K562 (cell line): Measurements from ENCODE around the gene ARHGAP9. TPM values are rescaled to one million over a fixed set of nuclear protein-coding genes. Genes with fewer than 3 reads are reported as not detected.

ENCODE experiments used
- CBFA2T2 ChIP-seq: fragments of 450-650 bp; conservative IDR thresholded peaks from 2 replicates; pipeline ENCODE4 v1.6.1; 2017; ENCODE audit warnings: mild to moderate bottlenecking
- CBX3 ChIP-seq, 2 experiments: IDR thresholded peaks; 1 replicate in 1 of 2; 2 replicates in 1 of 2; pipeline ENCODE4 v1.6.1; 2012; ENCODE audit warnings: inconsistent platforms in 2 of 2, low read length in 2 of 2, borderline replicate concordance in 1 of 2, control low read depth in 1 of 2
- DNMT1 ChIP-seq: fragments of 450-650 bp; IDR thresholded peaks from 2 replicates; pipeline ENCODE4 v1.6.1; 2016; ENCODE audit warnings: antibody characterized with exemption, mild to moderate bottlenecking
- KDM1A ChIP-seq, 2 experiments: fragments of 450-650 bp; IDR thresholded peaks; 2 replicates each; pipeline ENCODE4 v1.6.1; 2016; ENCODE audit warnings: mild to moderate bottlenecking in 2 of 2
- MED1 ChIP-seq: sonication (generic); formaldehyde crosslinking; IDR thresholded peaks from 2 replicates; pipeline ENCODE4 v1.8.1; 2023; ENCODE audit warnings: missing genetic modification reagents, borderline replicate concordance
- NCOA6 ChIP-seq: fragments of 450-650 bp; IDR thresholded peaks from 2 replicates; pipeline ENCODE4 v1.6.1; 2017; ENCODE audit warnings: mild to moderate bottlenecking
- SLC30A9 ChIP-seq: fragments of 250-450 bp; sonication (Bioruptor Pico); IDR thresholded peaks from 2 replicates; pipeline ENCODE4 v1.8.0; 2022; ENCODE audit warnings: mild to moderate bottlenecking, moderate library complexity
- ZNF431 ChIP-seq: sonication (generic); formaldehyde crosslinking; IDR thresholded peaks from 2 replicates; pipeline ENCODE4 v1.8.0; 2022; ENCODE audit warnings: mild to moderate bottlenecking, missing genetic modification reagents
- polyA plus RNA-seq, 8 experiments: library from polyadenylated mRNA; depleted of rRNA in 4 of 8; stranded (reverse) in 5 of 8; unstranded in 3 of 8; fragments of >200 nt; fragmentation: Nextera tagmentation in 2 of 8; fragmentation: Illumina TruSeq in 1 of 8; extraction: Ambion mirVana in 2 of 8; extraction: Trizol in 1 of 8; gene quantifications; 2 replicates each; pipeline versions ENCODE4 v1.2.1 to v1.2.3, GENCODE V29; 2011 to 2014; ENCODE audit warnings: inconsistent platforms in 1 of 8, missing spikeins in 1 of 8
- total RNA-seq, 7 experiments: library from RNA; depleted of rRNA in 6 of 7; stranded (reverse); fragments of >200 nt in 6 of 7; fragmentation: Illumina TruSeq in 2 of 7; extraction: Trizol in 2 of 7; gene quantifications; 2 replicates each; pipeline versions ENCODE4 v1.2.1 to v1.2.3, GENCODE V29; 2011 to 2021; ENCODE audit warnings: low replicate concordance in 1 of 7
- TF ChIP-seq, protein P1 (sequence below), 3 experiments: fragments of 200-800 bp in 1 of 3; fragments of 250-450 bp in 1 of 3; fragments of 450-650 bp in 1 of 3; sonication (Bioruptor Pico) in 1 of 3; sonication (Bioruptor generic) in 1 of 3; formaldehyde crosslinking in 1 of 3; IDR thresholded peaks; 2 replicates each; pipeline versions ENCODE4 v1.6.1 to v1.8.0; 2016 to 2022; ENCODE audit warnings: mild to moderate bottlenecking in 2 of 3, missing genetic modification characterization in 2 of 3, missing compliant biosample characterization in 1 of 3, moderate library complexity in 1 of 3
- TF ChIP-seq, protein P2 (sequence below): sonication (generic); formaldehyde crosslinking; IDR thresholded peaks from 2 replicates; pipeline ENCODE4 v1.8.1; 2023; ENCODE audit warnings: mild to moderate bottlenecking, missing genetic modification reagents, moderate library complexity
- TF ChIP-seq, protein P3 (sequence below): sonication (generic); formaldehyde crosslinking; IDR thresholded peaks from 2 replicates; pipeline ENCODE4 v1.8.0; 2022; ENCODE audit warnings: mild to moderate bottlenecking, missing genetic modification reagents
- TF ChIP-seq, protein P4 (sequence below): fragments of 200-400 bp; formaldehyde crosslinking; IDR thresholded peaks from 2 replicates; pipeline ENCODE4 v1.6.1; 2017; ENCODE audit warnings: mild to moderate bottlenecking, low read depth, low read length, moderate library complexity
- TF ChIP-seq, protein P5 (sequence below): fragments of 450-650 bp; IDR thresholded peaks from 2 replicates; pipeline ENCODE4 v1.6.1; 2018; ENCODE audit not compliant: partially characterized antibody

ARHGAP9 gene
- total and polyA plus RNA-seq, 9 of the 15 experiments (the other 6 are each of a cell fraction or from before 2014, with no cell fraction given), result 1.5 to 10.2 (median 5.1) TPM

DNA sequence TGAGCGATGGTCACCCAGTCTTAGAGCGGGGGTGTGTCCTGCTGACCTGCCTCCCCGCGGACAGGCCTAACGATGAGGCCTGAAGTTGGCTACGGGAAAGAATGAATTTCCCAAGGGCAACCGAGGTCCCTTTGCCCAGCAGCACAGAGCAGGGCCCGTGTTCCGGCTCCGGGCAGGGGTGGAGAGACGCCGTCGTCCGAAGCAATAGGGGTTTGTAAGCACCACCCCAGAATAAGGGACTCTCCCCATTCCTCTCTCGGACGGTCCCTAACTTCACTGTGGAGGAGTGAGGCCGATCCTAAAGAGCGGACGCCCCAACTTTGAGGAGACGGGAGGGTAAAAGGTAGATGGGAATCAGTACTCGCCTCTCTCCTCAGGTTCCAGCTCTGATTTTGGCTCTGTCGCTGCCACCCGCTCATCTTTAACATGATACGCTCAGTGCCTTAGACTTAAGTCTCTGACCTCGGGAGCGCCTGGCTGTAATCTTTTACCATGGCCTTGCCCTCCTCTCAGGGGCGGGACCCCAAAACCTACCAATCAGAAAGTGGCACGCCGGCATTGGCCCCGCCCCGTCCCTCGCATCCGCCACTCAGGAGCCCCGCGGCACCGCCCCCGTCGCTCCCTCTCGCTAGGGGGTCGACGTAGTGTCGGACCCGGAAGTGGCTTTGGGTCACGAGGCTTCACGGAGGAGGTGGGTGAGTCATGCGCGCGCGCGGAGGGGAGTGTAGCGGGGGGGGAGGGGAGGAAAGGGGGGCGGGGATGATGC lies 40.6 kb upstream of the ARHGAP9 start, which contains the start of gene DDIT3 (continued):
- TF ChIP-seq, protein P1, sequence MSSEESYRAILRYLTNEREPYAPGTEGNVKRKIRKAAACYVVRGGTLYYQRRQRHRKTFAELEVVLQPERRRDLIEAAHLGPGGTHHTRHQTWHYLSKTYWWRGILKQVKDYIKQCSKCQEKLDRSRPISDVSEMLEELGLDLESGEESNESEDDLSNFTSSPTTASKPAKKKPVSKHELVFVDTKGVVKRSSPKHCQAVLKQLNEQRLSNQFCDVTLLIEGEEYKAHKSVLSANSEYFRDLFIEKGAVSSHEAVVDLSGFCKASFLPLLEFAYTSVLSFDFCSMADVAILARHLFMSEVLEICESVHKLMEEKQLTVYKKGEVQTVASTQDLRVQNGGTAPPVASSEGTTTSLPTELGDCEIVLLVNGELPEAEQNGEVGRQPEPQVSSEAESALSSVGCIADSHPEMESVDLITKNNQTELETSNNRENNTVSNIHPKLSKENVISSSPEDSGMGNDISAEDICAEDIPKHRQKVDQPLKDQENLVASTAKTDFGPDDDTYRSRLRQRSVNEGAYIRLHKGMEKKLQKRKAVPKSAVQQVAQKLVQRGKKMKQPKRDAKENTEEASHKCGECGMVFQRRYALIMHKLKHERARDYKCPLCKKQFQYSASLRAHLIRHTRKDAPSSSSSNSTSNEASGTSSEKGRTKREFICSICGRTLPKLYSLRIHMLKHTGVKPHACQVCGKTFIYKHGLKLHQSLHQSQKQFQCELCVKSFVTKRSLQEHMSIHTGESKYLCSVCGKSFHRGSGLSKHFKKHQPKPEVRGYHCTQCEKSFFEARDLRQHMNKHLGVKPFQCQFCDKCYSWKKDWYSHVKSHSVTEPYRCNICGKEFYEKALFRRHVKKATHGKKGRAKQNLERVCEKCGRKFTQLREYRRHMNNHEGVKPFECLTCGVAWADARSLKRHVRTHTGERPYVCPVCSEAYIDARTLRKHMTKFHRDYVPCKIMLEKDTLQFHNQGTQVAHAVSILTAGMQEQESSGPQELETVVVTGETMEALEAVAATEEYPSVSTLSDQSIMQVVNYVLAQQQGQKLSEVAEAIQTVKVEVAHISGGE (CRISPR knock-in tag; IDR thresholded peaks at IDR 0.05), result peak in 1 of 3 experiments; percentile 70; a peak in 2 of 6 replicates
- no peak; a peak in 1 of 3 replicates for TF ChIP-seq CBX3 (IDR thresholded peaks at IDR 0.05; ENCODE audit: borderline replicate concordance in 1 of 2, low read length in 2 of 2)
- no peak for TF ChIP-seq SLC30A9 (CRISPR knock-in tag)
- peak; percentile 90; the same call in 1 of the 2 replicates for TF ChIP-seq MED1 (CRISPR knock-in tag)
- TF ChIP-seq NCOA6, result no peak
- TF ChIP-seq, protein P2, sequence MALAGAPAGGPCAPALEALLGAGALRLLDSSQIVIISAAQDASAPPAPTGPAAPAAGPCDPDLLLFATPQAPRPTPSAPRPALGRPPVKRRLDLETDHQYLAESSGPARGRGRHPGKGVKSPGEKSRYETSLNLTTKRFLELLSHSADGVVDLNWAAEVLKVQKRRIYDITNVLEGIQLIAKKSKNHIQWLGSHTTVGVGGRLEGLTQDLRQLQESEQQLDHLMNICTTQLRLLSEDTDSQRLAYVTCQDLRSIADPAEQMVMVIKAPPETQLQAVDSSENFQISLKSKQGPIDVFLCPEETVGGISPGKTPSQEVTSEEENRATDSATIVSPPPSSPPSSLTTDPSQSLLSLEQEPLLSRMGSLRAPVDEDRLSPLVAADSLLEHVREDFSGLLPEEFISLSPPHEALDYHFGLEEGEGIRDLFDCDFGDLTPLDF (CRISPR knock-in tag), result peak; percentile 85
- TF ChIP-seq, protein P3, sequence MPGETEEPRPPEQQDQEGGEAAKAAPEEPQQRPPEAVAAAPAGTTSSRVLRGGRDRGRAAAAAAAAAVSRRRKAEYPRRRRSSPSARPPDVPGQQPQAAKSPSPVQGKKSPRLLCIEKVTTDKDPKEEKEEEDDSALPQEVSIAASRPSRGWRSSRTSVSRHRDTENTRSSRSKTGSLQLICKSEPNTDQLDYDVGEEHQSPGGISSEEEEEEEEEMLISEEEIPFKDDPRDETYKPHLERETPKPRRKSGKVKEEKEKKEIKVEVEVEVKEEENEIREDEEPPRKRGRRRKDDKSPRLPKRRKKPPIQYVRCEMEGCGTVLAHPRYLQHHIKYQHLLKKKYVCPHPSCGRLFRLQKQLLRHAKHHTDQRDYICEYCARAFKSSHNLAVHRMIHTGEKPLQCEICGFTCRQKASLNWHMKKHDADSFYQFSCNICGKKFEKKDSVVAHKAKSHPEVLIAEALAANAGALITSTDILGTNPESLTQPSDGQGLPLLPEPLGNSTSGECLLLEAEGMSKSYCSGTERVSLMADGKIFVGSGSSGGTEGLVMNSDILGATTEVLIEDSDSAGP (CRISPR knock-in tag), result no peak
- 0 out of 2 replicates have a peak, but pooled peaks have one; percentile 51 for TF ChIP-seq DNMT1
- no peak; the same call in 1 of the 2 replicates for TF ChIP-seq CBFA2T2
- no peak for TF ChIP-seq ZNF431
- TF ChIP-seq, protein P4, sequence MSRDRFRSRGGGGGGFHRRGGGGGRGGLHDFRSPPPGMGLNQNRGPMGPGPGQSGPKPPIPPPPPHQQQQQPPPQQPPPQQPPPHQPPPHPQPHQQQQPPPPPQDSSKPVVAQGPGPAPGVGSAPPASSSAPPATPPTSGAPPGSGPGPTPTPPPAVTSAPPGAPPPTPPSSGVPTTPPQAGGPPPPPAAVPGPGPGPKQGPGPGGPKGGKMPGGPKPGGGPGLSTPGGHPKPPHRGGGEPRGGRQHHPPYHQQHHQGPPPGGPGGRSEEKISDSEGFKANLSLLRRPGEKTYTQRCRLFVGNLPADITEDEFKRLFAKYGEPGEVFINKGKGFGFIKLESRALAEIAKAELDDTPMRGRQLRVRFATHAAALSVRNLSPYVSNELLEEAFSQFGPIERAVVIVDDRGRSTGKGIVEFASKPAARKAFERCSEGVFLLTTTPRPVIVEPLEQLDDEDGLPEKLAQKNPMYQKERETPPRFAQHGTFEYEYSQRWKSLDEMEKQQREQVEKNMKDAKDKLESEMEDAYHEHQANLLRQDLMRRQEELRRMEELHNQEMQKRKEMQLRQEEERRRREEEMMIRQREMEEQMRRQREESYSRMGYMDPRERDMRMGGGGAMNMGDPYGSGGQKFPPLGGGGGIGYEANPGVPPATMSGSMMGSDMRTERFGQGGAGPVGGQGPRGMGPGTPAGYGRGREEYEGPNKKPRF, result no peak
- TF ChIP-seq, protein P5, sequence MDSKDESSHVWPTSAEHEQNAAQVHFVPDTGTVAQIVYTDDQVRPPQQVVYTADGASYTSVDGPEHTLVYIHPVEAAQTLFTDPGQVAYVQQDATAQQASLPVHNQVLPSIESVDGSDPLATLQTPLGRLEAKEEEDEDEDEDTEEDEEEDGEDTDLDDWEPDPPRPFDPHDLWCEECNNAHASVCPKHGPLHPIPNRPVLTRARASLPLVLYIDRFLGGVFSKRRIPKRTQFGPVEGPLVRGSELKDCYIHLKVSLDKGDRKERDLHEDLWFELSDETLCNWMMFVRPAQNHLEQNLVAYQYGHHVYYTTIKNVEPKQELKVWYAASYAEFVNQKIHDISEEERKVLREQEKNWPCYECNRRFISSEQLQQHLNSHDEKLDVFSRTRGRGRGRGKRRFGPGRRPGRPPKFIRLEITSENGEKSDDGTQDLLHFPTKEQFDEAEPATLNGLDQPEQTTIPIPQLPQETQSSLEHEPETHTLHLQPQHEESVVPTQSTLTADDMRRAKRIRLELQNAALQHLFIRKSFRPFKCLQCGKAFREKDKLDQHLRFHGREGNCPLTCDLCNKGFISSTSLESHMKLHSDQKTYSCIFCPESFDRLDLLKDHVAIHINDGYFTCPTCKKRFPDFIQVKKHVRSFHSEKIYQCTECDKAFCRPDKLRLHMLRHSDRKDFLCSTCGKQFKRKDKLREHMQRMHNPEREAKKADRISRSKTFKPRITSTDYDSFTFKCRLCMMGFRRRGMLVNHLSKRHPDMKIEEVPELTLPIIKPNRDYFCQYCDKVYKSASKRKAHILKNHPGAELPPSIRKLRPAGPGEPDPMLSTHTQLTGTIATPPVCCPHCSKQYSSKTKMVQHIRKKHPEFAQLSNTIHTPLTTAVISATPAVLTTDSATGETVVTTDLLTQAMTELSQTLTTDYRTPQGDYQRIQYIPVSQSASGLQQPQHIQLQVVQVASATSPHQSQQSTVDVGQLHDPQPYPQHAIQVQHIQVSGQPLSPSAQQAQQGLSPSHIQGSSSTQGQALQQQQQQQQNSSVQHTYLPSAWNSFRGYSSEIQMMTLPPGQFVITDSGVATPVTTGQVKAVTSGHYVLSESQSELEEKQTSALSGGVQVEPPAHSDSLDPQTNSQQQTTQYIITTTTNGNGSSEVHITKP, result no peak
- TF ChIP-seq KDM1A (IDR thresholded peaks at IDR 0.05), result peak; percentile 83 to 84
